ENCODE data around the gene RMND5B.
"Not testable (repeated sequence)": the region's sequence is repeated elsewhere in the genome, so short reads cannot be mapped to it uniquely, and the experiment has no call there.

The RMND5B gene

GRCh38 chr5:178177569-178177968 lies 46.8 kb downstream of the RMND5B start:
- no peak for DNase-seq

- DNase-seq, result no peak
Observed at GRCh38 chr5:178180141-178180863, 49.5 kb downstream of the RMND5B start.

GRCh38 chr5:178182158-178182876 lies 51.5 kb downstream of the RMND5B start:
- DNase-seq, result no peak

- DNase-seq, result no peak
Observed at GRCh38 chr5:178186427-178186826, 55.6 kb downstream of the RMND5B start.

GRCh38 chr5:178187014-178187413 lies 56.2 kb downstream of the RMND5B start, which contains the start of gene GMCL2:
Gene GMCL2, minus strand, starts transcription at chr5:178187371. Its CDS starts 72 bp downstream, at chr5:178187299.
- DNase-seq, result no peak

GRCh38 chr5:178189433-178189832 lies 58.6 kb downstream of the RMND5B start:
- DNase-seq, result no peak

GRCh38 chr5:178191661-178192060 lies 60.8 kb downstream of the RMND5B start:
- DNase-seq, result no peak

GRCh38 chr5:178192244-178192643 lies 61.4 kb downstream of the RMND5B start:
- no peak for DNase-seq

- no peak for DNase-seq
Observed at GRCh38 chr5:178192787-178193186, 62.0 kb downstream of the RMND5B start.

- no peak for DNase-seq
Observed at GRCh38 chr5:178193251-178193809, 62.5 kb downstream of the RMND5B start.

GRCh38 chr5:178194026-178194425 lies 63.2 kb downstream of the RMND5B start:
- no peak for DNase-seq

- DNase-seq, result no peak
Observed at GRCh38 chr5:178196281-178196812, 65.5 kb downstream of the RMND5B start.

GRCh38 chr5:178196986-178197385 lies 66.2 kb downstream of the RMND5B start:
- DNase-seq, result no peak

- not testable (repeated sequence) for DNase-seq
Observed at GRCh38 chr5:178198151-178198550, 67.3 kb downstream of the RMND5B start.

GRCh38 chr5:178198706-178199105 lies 67.9 kb downstream of the RMND5B start:
- no peak for DNase-seq

GRCh38 chr5:178199581-178200434 lies 69.0 kb downstream of the RMND5B start:
- DNase-seq, result no peak
